SK-N-MC (cell line): ENCODE data around the gene SHKBP1.
A peak's percentile ranks its signal among the peaks of the same experiment; 100 is the strongest.
"Not testable (repeated sequence)": the region's sequence is repeated elsewhere in the genome, so short reads cannot be mapped to it uniquely, and the experiment has no call there.

Experiments
- DNase-seq: peaks from one replicate; pipeline ENCODE4 v3.0.0-alpha.2; 2011; ENCODE audit warnings: low read depth, low spot score
- H3K27ac ChIP-seq: fragments of 200-600 bp; sonication (generic); 2 replicates; pipeline ENCODE4 v1.5.1; 2016; ENCODE audit warnings: mixed run types
- H3K36me3 ChIP-seq: fragments of 200-600 bp; sonication (generic); 2 replicates; pipeline ENCODE4 v1.6.1; 2017; ENCODE audit warnings: antibody characterized with exemption, low read length, mixed read lengths; ENCODE audit not compliant: insufficient read depth
- H3K4me3 ChIP-seq: fragments of 200-600 bp; sonication (generic); 2 replicates; pipeline ENCODE4 v1.5.1; 2016
- H3K9ac ChIP-seq: fragments of 200-600 bp; sonication (generic); 2 replicates; pipeline ENCODE4 v1.8.0; 2017; ENCODE audit warnings: mixed run types, mixed read lengths; ENCODE audit not compliant: insufficient read length
- H3K9me3 ChIP-seq: fragments of 200-600 bp; sonication (generic); 2 replicates; pipeline ENCODE4 v1.6.1; 2017; ENCODE audit warnings: low read depth, mild to moderate bottlenecking, antibody characterized with exemption, low read length, moderate library complexity, mixed read lengths
- EZH2 ChIP-seq: fragments of 200-600 bp; sonication (generic); IDR thresholded peaks from one replicate; pipeline ENCODE4 v1.6.1; 2017; ENCODE audit warnings: antibody characterized with exemption
- FOXP2 ChIP-seq: optimal IDR thresholded peaks from 2 replicates; pipeline ENCODE3; 2011; ENCODE audit warnings: mild to moderate bottlenecking, moderate library complexity; ENCODE audit not compliant: insufficient read depth; ENCODE audit errors: extremely low read length, control extremely low read depth
- POLR2AphosphoS5 ChIP-seq: IDR thresholded peaks from 2 replicates; pipeline ENCODE4 v1.6.1; 2012; ENCODE audit warnings: mild to moderate bottlenecking, low read depth, low read length, borderline replicate concordance

The SHKBP1 gene

DNA sequence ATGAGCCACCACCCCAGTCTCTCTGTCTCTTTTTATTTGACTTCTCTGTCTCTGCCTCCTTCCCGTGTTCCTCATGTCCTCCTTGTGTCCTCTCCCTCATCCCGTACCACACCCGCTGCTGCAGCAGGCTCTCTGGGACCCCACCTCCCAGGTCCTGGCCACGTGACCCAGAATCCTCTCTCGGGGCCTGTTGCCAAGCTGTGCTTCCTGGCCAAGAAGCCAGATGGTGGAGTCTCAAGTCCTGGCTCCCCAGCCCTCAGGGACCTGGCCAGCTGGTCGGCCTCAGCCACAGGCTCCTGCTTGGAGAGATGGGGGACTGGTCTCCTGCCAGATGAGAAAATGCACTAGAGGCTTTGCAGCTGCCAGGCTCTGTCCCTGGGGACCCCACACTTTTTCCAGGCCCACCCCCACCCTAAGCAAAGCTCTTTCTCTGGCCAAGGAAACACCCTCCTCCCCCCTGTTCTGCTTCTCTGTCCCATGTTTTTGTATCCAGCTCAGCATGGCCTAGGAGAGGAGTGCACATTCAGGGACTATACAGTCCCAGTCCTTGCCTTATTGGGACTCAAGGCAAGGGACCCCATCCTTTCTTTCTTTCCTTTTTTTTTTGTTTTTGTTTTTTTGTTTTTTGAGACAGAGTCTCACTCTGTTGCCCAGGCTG lies 34.3 kb upstream of the SHKBP1 start:
- no peak for DNase-seq
- no peak overlapping the region for H3K9ac ChIP-seq

DNA sequence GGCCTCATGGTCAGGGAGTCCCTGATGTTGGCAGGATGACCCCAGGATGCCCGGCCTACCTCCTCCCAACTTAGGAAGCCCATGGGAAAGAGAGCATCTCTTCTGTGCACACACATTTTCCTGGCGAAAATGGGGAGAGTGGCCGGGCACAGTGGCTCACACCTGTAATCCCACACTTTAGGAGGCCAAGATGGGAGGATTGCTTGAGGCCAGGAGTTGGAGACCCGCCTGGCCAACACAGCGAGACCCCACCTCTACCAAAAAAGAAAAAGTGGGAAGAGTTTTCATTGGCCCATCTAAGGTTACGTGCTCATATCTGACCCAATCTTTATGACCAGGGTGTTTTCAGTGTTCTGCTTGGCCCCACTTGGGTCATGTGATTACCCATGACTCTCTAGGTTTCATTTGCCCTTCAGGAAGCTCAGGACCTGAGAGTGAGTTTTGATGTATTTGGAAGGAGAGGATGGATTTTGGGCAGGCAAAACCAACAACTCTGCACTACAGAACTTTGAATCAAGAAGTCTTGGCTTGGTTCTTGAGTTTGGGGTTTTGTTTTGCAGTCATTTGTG lies 33.6 kb upstream of the SHKBP1 start:
- Histone ChIP-seq H3K9ac (no peak overlapping the region), H3K9me3 (no peaks in the 10 kb centered on the region), H3K36me3 (no peaks in the 10 kb centered on the region), H3K27ac (no peak overlapping the region), H3K4me3 (no peak overlapping the region)
- no peak for DNase-seq
- TF ChIP-seq EZH2 (no peak), FOXP2 (no peak), POLR2AphosphoS5 (no peak)

More for the DNA sequence above, 34.3 kb upstream of the SHKBP1 start:
- TF ChIP-seq EZH2, result no peak
- TF ChIP-seq POLR2AphosphoS5, result no peak
- no peak for TF ChIP-seq FOXP2
- no peak overlapping the region for H3K27ac ChIP-seq
- H3K4me3 ChIP-seq, result no peak overlapping the region
- H3K9me3 ChIP-seq, result no peaks in the 10 kb centered on the region
- no peaks in the 10 kb centered on the region for H3K36me3 ChIP-seq

GRCh38 chr19:40546153-40546841 lies 30.4 kb upstream of the SHKBP1 start:
- DNase-seq, H3K27ac ChIP-seq, H3K9ac ChIP-seq, H3K36me3 ChIP-seq, H3K4me3 ChIP-seq, H3K9me3 ChIP-seq: not testable (repeated sequence)

DNA sequence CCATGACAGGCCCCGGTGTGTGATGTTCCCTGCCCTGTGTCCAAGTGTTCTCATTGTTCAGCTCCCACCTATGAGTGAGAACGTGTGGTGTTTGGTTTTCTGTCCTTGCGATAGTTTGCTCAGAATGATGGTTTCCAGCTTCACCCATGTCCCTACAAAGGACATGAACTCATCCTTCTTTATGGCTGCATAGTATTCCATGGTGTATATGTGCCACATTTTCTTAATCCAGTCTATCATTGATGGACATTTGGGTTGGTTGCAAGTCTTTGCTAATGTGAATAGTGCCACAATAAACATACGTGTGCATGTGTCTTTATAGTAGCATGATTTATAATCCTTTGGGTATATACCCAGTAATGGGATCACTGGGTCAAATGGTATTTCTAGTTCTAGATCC lies 29.5 kb upstream of the SHKBP1 start:
- H3K9ac ChIP-seq, H3K36me3 ChIP-seq, DNase-seq, H3K27ac ChIP-seq, H3K9me3 ChIP-seq, H3K4me3 ChIP-seq: not testable (repeated sequence)

GRCh38 chr19:40547836-40548235 lies 28.8 kb upstream of the SHKBP1 start:
- no peaks in the 10 kb centered on the region for H3K36me3 ChIP-seq
- H3K9me3 ChIP-seq, result no peaks in the 10 kb centered on the region
- H3K4me3 ChIP-seq, result no peak overlapping the region
- no peak for DNase-seq
- no peak overlapping the region for H3K9ac ChIP-seq
- no peak overlapping the region for H3K27ac ChIP-seq
- TF ChIP-seq FOXP2 (no peak), POLR2AphosphoS5 (no peak), EZH2 (no peak)

GRCh38 chr19:40549007-40549708 lies 27.5 kb upstream of the SHKBP1 start:
- no peak for TF ChIP-seq POLR2AphosphoS5
- TF ChIP-seq EZH2, result no peak
- no peak for TF ChIP-seq FOXP2
- Histone ChIP-seq H3K9ac (peak overlapping the region; percentile 41), H3K27ac (no peak overlapping the region), H3K9me3 (no peaks in the 10 kb centered on the region), H3K4me3 (peak overlapping the region; percentile 62), H3K36me3 (no peaks in the 10 kb centered on the region)
- no peak for DNase-seq

DNA sequence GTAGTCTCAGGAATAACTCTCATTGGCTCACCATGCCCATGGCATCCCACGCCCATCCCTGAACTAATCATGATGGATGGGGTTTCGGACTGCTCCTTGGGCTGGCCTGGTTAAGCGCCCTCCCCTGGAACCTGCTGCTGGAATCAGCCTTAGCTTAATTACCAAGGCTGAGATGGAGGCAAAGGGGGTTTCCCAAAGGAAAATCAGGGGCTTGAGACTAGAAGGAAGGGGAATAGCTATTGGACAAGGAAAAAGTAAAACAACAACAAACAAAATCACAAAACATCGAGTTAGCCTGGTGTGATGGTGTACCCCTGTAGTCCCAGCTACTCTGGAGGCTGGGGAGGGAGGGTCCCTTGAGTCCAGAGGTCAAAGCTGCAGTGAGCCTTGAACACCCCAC lies 25.7 kb upstream of the SHKBP1 start:
- Histone ChIP-seq H3K9me3 (no peaks in the 10 kb centered on the region), H3K27ac (no peak overlapping the region), H3K36me3 (no peaks in the 10 kb centered on the region), H3K9ac (no peak overlapping the region), H3K4me3 (no peak overlapping the region)
- TF ChIP-seq EZH2, result no peak
- TF ChIP-seq POLR2AphosphoS5, result no peak
- no peak for TF ChIP-seq FOXP2
- no peak for DNase-seq

- TF ChIP-seq POLR2AphosphoS5 (no peak), EZH2 (no peak), FOXP2 (no peak)
- DNase-seq, result no peak
- Histone ChIP-seq H3K9ac (no peak overlapping the region), H3K4me3 (no peak overlapping the region), H3K9me3 (no peaks in the 10 kb centered on the region), H3K36me3 (no peaks in the 10 kb centered on the region), H3K27ac (no peak overlapping the region)
These were observed 23.8 kb upstream of the SHKBP1 start for GRCh38 chr19:40552848-40553247.
